Kidney (tissue), 14 donors: ENCODE data around the gene MED29. TPM values are rescaled to one million over a fixed set of nuclear protein-coding genes. Genes with fewer than 3 reads are reported as not detected.

Source experiments
- DNase-seq, 5 donors: peaks; one replicate each; pipeline ENCODE4 v3.0.0-alpha.2; 2013 to 2020
- FAIRE-seq: peaks from 2 replicates; lab custom pipeline; 2012; peaks lifted over from hg19 to GRCh38; lab: Jason Lieb, UNC
- H3K27ac ChIP-seq, 2 donors: one replicate each; pipeline ENCODE4 v1.7.0; 2013; ENCODE audit warnings: low read depth in 2 of 2, low read length in 2 of 2, inconsistent platforms in 1 of 2
- H3K27me3 ChIP-seq: one replicate; pipeline ENCODE4 v1.7.1; 2013; ENCODE audit warnings: low read length, inconsistent platforms; ENCODE audit not compliant: control insufficient read depth, insufficient read depth
- H3K36me3 ChIP-seq, 3 donors: one replicate each; pipeline versions ENCODE4 v1.7.0 to v1.7.1; 2013; ENCODE audit warnings: low read length in 3 of 3, control low read depth in 1 of 3, inconsistent platforms in 1 of 3; ENCODE audit not compliant: insufficient read depth in 3 of 3, control insufficient read depth in 2 of 3
- H3K4me1 ChIP-seq, 3 donors: one replicate each; pipeline versions ENCODE4 v1.7.0 to v1.7.1; 2013; ENCODE audit warnings: low read length in 3 of 3, inconsistent platforms in 1 of 3, low read depth in 1 of 3; ENCODE audit not compliant: control insufficient read depth in 2 of 3, insufficient read depth in 2 of 3
- H3K4me3 ChIP-seq, 3 donors: one replicate each; pipeline versions ENCODE4 v1.7.0 to v1.8.1; 2013; ENCODE audit warnings: low read length in 3 of 3, control low read depth in 1 of 3, inconsistent platforms in 1 of 3
- H3K9ac ChIP-seq, 3 donors: one replicate each; pipeline versions ENCODE4 v1.7.0 to v1.7.1; 2013; ENCODE audit warnings: low read length in 3 of 3, control low read depth in 1 of 3, inconsistent platforms in 1 of 3
- H3K9me3 ChIP-seq, 3 donors: one replicate each; pipeline versions ENCODE4 v1.7.0 to v1.7.1; 2013; ENCODE audit warnings: low read length in 3 of 3, control low read depth in 1 of 3, inconsistent platforms in 1 of 3; ENCODE audit not compliant: control insufficient read depth in 2 of 3, insufficient read depth in 1 of 3
- CTCF ChIP-seq: IDR thresholded peaks from 3 replicates; pipeline ENCODE4 v1.5.1; 2012; ENCODE audit warnings: mild to moderate bottlenecking, moderate library complexity, borderline replicate concordance; ENCODE audit not compliant: insufficient read depth; ENCODE audit errors: extremely low read depth
- intact Hi-C: fragments of 100-400 bp; cut with DNase I; formaldehyde crosslinking; loops from one replicate; pipeline ENCODE4 v1.11.1; 2022
- polyA plus RNA-seq: library from polyadenylated mRNA; stranded (reverse); fragments of 350-450 nt; fragmentation: Illumina TruSeq; extraction: RNeasy Lipid Tissue Mini Kit (QIAGEN cat#74804); gene quantifications from one replicate; pipeline ENCODE4 v1.2.3, GENCODE V29; 2014; ENCODE audit warnings: low read depth, low replicate concordance; ENCODE audit not compliant: insufficient read depth
- total RNA-seq: library from RNA; stranded (reverse); fragmentation: NEBNext Ultra II Directional; extraction: Animal tissue kit (Norgen Biotek cat#: 25700); gene quantifications from one replicate; pipeline ENCODE4 v1.2.1, GENCODE V29; 2021
- donor health status: control.
- donor health status: control.
- donor health status: control.
- donor health status: control.
- donor health status: control.
- donor health status: DM: yes; HTN: yes; CAD: no.
- donor health status: Normal renal cell carcinoma (clear cell type).

The MED29 gene
- total and polyA plus RNA-seq, 2 donors from 2014 or later = 32.4 to 50.4 TPM

GRCh38 chr19:39415111-39416046 lies 24.2 kb downstream of the MED29 start:
- Histone ChIP-seq H3K4me1 (peaks cover 13 to 20% (median 15%) of the 10 kb centered on the region in 3 donors), H3K4me3 (peak overlapping the region in 2 of 3 donors; percentile 21 to 99), H3K9ac (peak overlapping the region in 1 of 3 donors; percentile 22), H3K36me3 (peaks cover 0 to 8% (median 2%) of the 10 kb centered on the region in 3 donors), H3K9me3 (no peaks in the 10 kb centered on the region), H3K27me3 (no peaks in the 10 kb centered on the region), H3K27ac (no peak overlapping the region)
- DNase-seq (peak in 1 of 5 donors; percentile 66), FAIRE-seq (no peak)
- intact Hi-C loops = no loop called here
- TF ChIP-seq CTCF = no peak

GRCh38 chr19:39416152-39417120 lies 25.3 kb downstream of the MED29 start:
- no peak for FAIRE-seq
- no peak overlapping the region for H3K27ac ChIP-seq
- H3K4me3 ChIP-seq = no peak overlapping the region

More at GRCh38 chr19:39416152-39417120, 25.3 kb downstream of the MED29 start:
- Histone ChIP-seq H3K9me3 (no peaks in the 10 kb centered on the region), H3K36me3 (peaks cover 0 to 9% (median 2%) of the 10 kb centered on the region in 3 donors), H3K27me3 (no peaks in the 10 kb centered on the region), H3K9ac (no peak overlapping the region), H3K4me1 (peaks cover 4 to 9% (median 5%) of the 10 kb centered on the region in 3 donors)
- peak in 1 of 5 donors; percentile 59 for DNase-seq
- TF ChIP-seq CTCF = no peak
- intact Hi-C loops = no loop called here
